Measurements from ENCODE around the gene TMEM238. TPM values are rescaled to one million over a fixed set of nuclear protein-coding genes. Genes with fewer than 3 reads are reported as not detected.

Gene TMEM238
- total RNA-seq, 1 experiment from 2014 or later: not detected

DNA sequence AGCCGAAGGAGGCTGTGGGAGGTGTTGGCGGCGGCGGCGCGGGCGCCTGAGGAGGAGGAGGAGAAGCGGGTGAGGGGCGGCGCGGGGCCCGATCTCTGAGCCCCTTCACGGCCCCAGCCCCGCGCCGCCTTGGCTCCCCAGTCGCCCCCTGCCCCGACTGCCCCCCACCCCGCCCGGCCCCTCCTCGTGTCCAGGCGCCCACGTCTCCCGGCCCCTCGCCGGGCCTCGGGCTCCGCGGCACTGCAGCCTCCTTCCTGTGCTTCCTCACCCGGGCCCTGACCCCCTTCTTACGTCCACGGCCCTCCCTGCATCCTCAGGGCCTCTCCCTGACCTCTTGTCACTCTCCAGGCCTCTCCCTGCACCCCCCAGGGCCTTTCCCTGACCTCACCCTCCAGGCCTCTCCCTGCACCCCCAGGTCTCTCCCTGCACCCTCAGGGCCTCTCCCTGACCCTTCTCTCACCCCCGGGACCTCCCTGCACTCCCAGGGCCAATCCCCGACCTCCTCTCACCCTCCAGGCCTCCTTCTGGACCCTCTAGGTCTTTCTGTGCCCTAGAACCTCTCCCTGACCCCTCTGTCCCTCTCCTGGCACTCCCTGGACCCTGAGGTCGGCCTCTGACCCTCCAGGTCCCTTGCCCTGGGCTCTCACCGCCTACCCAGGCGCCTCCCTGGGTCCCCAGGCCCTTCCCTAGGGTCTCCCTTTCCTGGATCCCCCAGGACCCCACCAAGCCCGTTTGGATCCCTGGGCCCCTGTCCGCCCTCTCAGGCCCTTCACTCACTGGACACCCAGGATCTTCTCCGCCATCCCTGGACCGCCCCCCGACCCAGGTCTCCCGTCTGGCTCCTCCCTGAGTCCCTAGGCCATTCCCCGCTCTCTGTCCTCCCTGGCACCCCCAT, 44.0 kb downstream of the TMEM238 start:
- DNase-seq (ENCODE audit: low spot score): no peak

DNA sequence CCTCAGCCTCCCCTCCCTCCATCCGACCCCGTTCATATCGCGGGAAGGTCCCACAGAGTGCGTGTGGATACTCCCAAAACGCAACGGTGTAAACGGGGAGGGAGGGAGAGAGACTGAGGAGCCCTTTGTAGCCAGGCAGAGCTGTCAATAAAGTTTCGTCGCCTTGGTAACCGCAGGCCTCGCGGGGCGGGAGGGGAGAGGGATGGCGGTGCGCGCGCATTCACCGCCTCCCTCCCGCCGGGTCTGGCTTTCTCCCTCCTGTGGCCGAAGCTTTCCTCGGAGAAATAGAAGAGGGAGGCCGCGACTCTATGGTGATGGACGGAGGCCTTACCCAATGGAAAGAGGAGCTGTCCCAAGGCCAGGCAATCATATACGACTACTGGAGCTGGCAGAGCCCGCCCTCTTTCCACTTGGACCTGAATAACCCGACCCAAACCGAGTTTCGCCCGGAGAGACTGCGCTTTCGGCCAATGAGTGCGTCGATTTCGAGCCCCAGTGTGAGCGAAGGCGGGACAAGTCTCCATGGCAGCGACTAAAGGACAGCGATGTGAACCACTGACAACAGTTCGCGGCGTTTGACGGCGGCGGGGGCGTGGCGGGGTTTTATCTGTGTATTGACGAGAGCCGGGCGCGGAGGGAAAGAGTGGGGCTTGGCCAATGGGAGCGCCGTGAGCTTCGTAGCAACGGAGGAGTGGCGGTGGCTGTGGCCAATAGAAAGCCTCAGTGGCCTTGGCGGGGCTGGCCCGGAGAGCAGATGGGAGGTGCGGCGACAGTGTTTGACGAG, 44.8 kb downstream of the TMEM238 start, which contains the start of gene KMT5C:
TSS of gene KMT5C (plus strand) at position 772 of the 784 bp plus-strand sequence. CDS start 2,061 bp downstream, outside the sequence.
- DNase-seq (ENCODE audit: low spot score): peak; percentile 100

DNA sequence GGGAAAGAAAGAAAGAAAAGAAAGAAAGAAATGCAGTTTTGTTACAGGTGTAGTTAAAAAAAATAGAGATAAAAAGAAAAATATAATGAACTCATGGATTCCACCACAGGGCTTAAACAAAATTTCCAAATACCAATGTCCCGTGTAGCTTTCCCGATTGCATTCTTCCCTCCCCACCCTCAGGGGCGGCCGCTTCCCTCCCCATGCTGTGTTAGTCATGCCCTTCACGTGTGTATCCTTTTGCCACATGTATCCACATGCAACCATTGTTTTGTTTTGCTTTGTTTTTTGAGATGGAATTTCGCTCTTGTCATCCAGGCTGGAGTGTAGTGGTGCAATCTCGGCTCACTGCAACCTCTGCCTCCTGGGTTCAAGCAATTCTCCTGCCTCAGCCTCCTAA, 48.0 kb downstream of the TMEM238 start:
- DNase-seq (ENCODE audit: low spot score): no peak

DNA sequence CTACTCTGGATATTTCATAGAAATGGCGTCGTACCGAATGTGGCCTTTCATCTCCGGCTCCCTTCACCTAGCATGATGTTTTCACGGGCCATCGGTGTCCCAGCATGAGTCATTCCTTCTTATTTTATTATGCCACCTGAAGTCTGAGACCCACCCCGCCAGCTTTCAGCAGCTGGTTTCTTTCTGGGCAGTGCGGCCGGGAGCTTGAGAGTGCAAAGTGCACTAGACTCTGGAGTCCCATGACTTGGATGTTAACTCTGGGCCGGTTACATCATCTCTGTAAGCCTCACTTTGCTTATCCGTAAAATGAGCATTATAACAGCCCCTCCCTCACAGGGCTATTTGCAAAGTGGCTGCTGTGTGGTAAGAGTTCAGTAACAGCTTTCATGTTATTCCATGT, 50.2 kb downstream of the TMEM238 start:
- no peak for DNase-seq (ENCODE audit: low spot score)

DNA sequence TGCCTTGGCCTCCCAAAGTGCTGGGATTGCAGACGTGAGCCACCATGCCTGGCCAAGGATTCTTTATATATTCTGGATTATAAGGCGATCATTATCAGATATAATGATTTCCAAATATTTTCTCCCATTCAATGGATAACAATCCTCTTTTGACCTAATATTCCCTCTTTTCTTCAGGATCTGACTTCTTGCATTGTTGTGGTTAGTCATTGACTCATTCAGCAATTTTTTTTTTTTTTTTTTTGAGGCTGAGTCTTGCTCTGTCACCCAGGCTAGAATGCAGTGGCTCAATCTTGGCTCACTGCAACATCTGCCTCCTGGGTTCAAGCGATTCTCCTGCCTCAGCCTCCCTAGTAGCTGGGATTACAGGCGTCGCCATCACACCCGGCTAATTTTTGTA, 54.3 kb downstream of the TMEM238 start:
- peak; percentile 75 for DNase-seq (ENCODE audit: low spot score)

Other genes starting within 250 kb of the TMEM238 start
- gene TNNT1, start 235.1 kb downstream of the TMEM238 start, total RNA-seq (2014; rRNA removed; shearing (Covaris generic)): 467 and 500 TPM in 2 replicates
- 0.77 TPM in 1 of 2 replicates, not detected in the other for gene TNNI3, start 226.6 kb downstream of the TMEM238 start, total RNA-seq (2014; rRNA removed; shearing (Covaris generic))
- 10.6 and 15.6 TPM in 2 replicates for gene DNAAF3, start 217.7 kb downstream of the TMEM238 start, total RNA-seq (2014; rRNA removed; shearing (Covaris generic))
- gene SYT5, start 204.0 kb downstream of the TMEM238 start, total RNA-seq (2014; rRNA removed; shearing (Covaris generic)): 0.09 and 1.8 TPM in 2 replicates
- gene PTPRH, start 174.8 kb downstream of the TMEM238 start, total RNA-seq (2014; rRNA removed; shearing (Covaris generic)): 12.3 and 18.4 TPM in 2 replicates
- 1.6 and 3.4 TPM in 2 replicates for gene TMEM86B, start 155.5 kb downstream of the TMEM238 start, total RNA-seq (2014; rRNA removed; shearing (Covaris generic))
- gene PPP6R1, start 125.3 kb downstream of the TMEM238 start, total RNA-seq (2014; rRNA removed; shearing (Covaris generic)): 73.6 and 80.1 TPM in 2 replicates
- 88.0 and 108 TPM in 2 replicates for gene HSPBP1, start 104.2 kb downstream of the TMEM238 start, total RNA-seq (2014; rRNA removed; shearing (Covaris generic))
- 11.6 and 12.8 TPM in 2 replicates for gene BRSK1, start 100.3 kb downstream of the TMEM238 start, total RNA-seq (2014; rRNA removed; shearing (Covaris generic))
- not detected in 2 replicates for gene TMEM150B, start 59.0 kb downstream of the TMEM238 start, total RNA-seq (2014; rRNA removed; shearing (Covaris generic))
- gene KMT5C, start 44.4 kb downstream of the TMEM238 start, total RNA-seq (2014; rRNA removed; shearing (Covaris generic)): 19.1 and 19.8 TPM in 2 replicates
- gene COX6B2, start 29.6 kb downstream of the TMEM238 start, total RNA-seq (2014; rRNA removed; shearing (Covaris generic)): 0.28 TPM in 1 of 2 replicates, not detected in the other
- gene GARIN5B, start 21.0 kb downstream of the TMEM238 start, total RNA-seq (2014; rRNA removed; shearing (Covaris generic)): not detected in 2 replicates
- gene IL11, start 13.8 kb downstream of the TMEM238 start, total RNA-seq (2014; rRNA removed; shearing (Covaris generic)): 8.4 and 9.4 TPM in 2 replicates
- gene TMEM190, start 7.5 kb downstream of the TMEM238 start, total RNA-seq (2014; rRNA removed; shearing (Covaris generic)): not detected in 2 replicates
- 453 and 647 TPM in 2 replicates for gene RPL28, start 1.6 kb upstream of the TMEM238 start, total RNA-seq (2014; rRNA removed; shearing (Covaris generic))
- 272 and 464 TPM in 2 replicates for gene UBE2S, start 23.5 kb upstream of the TMEM238 start, total RNA-seq (2014; rRNA removed; shearing (Covaris generic))
- gene SHISA7, start 59.0 kb upstream of the TMEM238 start, total RNA-seq (2014; rRNA removed; shearing (Covaris generic)): not detected in 2 replicates
- 114 and 139 TPM in 2 replicates for gene ISOC2, start 77.3 kb upstream of the TMEM238 start, total RNA-seq (2014; rRNA removed; shearing (Covaris generic))
- 0.07 TPM in 1 of 2 replicates, not detected in the other for gene C19orf85, start 80.5 kb upstream of the TMEM238 start, total RNA-seq (2014; rRNA removed; shearing (Covaris generic))
- 4.1 and 4.8 TPM in 2 replicates for gene ZNF628, start 92.3 kb upstream of the TMEM238 start, total RNA-seq (2014; rRNA removed; shearing (Covaris generic))
- 56.2 and 65.7 TPM in 2 replicates for gene NAT14, start 100.9 kb upstream of the TMEM238 start, total RNA-seq (2014; rRNA removed; shearing (Covaris generic))
- 1.1 and 1.2 TPM in 2 replicates for gene SSC5D, start 104.1 kb upstream of the TMEM238 start, total RNA-seq (2014; rRNA removed; shearing (Covaris generic))
- gene SBK2, start 152.8 kb upstream of the TMEM238 start, total RNA-seq (2014; rRNA removed; shearing (Covaris generic)): 0.38 TPM in 1 of 2 replicates, not detected in the other
- 0.19 and 0.81 TPM in 2 replicates for gene SBK3, start 161.3 kb upstream of the TMEM238 start, total RNA-seq (2014; rRNA removed; shearing (Covaris generic))
- gene ZNF579, start 196.6 kb upstream of the TMEM238 start, total RNA-seq (2014; rRNA removed; shearing (Covaris generic)): 7.9 and 16.6 TPM in 2 replicates
- gene FIZ1, start 215.2 kb upstream of the TMEM238 start, total RNA-seq (2014; rRNA removed; shearing (Covaris generic)): 11.5 and 11.7 TPM in 2 replicates
- 20.0 and 23.7 TPM in 2 replicates for gene ZNF524, start 216.0 kb upstream of the TMEM238 start, total RNA-seq (2014; rRNA removed; shearing (Covaris generic))
- gene ZNF865, start 221.4 kb upstream of the TMEM238 start, total RNA-seq (2014; rRNA removed; shearing (Covaris generic)): 0.81 and 1.4 TPM in 2 replicates
- gene ZNF784, start 240.3 kb upstream of the TMEM238 start, total RNA-seq (2014; rRNA removed; shearing (Covaris generic)): 0.62 and 6.5 TPM in 2 replicates